NCI-H2196 treated with DMSO at 0.1 percent for 48 hours (cell line): Measurements from ENCODE around the gene APOD.
"Not testable (repeated sequence)": the region's sequence is repeated elsewhere in the genome, so short reads cannot be mapped to it uniquely, and the experiment has no call there.

ENCODE experiments used
- DNase-seq: peaks from one replicate; lab custom pipeline; 2025; ENCODE audit not compliant: unreplicated experiment; lab: John Stamatoyannopoulos, UW

APOD gene

DNA sequence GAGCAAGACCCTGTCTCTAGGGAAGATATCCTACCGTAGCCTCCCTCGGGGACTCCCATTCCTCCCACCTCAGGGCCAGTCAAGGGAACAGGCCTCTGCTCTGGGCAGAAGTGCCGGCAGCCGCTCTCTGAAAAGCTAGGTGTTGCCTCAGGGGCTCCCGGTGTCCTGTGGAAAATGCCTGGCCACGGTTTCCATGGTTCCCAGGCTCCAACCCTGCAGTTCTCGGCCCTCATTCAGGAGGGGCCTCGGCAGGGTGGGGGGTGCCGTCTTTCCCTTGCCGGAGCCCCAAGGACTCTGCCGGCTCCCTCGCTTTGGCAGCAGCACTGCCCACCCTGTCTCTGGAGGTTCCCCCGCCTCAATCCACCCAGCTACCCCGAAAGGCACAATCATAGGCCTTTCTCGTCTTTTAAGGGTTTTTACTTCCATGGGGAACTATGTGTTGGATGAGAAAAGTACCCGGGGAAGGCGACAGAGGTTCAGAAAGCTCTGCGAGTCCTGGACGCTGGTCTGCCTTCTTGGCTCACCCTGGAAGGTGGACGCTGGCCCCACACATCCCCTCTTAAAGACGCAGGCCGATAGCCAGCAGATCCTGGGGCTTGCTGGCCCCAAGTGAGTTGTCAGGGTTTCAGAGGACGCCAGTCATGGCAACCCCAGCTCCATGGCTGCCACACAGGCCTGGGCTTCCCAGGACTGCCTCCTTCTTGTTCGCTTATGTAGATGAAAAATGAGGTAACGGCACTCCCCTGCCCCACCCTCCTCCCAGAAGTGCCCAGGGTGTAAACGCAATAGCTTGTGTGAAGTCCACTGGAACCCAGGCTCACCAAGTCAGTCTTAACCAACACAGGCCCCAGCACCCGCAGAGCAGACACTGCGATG is 34.3 kb upstream of the APOD start:
- not testable (repeated sequence) for DNase-seq

GRCh38 chr3:195617134-195617533 is 33.4 kb upstream of the APOD start:
- not testable (repeated sequence) for DNase-seq

DNA sequence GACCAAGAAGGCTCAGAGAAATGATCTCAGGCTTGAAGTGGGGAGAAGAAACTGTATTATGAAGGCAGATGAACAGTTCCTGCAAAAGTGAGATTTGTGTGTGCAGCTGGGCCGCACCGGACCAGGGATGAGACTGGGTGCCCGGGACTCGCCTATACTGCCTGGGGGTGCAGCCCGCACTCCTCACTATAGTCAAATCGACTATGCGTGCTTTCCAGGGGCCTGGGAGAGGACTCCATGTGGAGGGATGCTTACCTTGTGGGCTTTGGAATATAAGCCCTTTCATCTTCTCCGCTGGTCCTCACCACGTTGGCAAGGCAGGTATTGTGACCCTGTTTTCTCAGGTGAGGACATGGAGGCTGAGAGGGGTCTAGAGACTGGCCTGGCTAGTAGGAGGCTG is 32.9 kb upstream of the APOD start:
- DNase-seq: no peak

- not testable (repeated sequence) for DNase-seq
Measured at GRCh38 chr3:195615952-195616537, 32.3 kb upstream of the APOD start.

GRCh38 chr3:195614672-195615504 is 31.1 kb upstream of the APOD start:
- not testable (repeated sequence) for DNase-seq

DNA sequence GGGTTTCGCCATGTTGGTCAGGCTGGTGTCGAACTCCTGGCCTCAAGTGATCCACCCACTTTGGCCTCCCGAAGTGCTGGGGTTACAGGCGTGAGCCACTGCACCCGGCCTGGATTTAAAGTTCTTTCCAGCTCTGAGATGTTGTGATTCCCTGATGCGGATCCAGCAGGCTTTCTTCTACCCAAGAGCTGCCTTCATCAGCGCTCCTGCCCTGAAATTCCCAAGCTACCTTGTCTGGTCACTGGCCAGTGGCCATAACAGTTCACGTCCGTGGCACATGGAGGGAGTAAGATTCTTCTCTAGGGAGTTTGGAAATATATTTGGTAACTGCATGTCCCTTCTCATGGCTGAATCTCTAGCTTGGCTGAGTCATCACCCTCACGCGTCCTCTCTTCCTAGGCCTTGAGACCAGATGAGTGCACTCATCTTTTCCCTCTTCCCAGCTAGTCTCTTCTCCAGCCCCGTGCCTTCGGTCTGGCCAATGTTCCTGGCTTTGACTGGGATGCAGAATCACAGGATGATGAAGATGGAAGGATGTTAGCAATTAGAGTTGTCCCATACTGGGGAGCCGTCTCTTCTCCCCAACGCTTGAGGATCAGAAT is 29.8 kb upstream of the APOD start:
- no peak for DNase-seq

- no peak for DNase-seq
Measured at GRCh38 chr3:195612075-195612800, 28.5 kb upstream of the APOD start.

DNA sequence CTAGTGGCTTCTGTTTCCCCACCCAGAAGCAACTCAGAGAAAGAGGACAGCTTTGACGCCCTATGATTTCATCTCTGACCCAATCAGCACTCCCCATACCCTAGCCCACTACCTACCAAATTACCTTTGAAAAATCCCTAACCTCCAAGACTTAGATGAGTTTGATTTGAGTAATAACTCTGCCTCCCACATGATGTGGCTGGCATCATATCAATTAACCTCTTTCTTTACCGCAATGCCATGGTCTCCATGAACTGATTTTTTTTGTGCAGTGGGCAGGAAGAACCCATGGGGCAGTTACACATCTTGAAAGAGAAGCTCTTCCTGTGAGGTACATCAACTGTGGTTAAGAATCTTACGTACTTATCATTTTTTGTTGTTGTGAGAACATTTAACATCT is 25.5 kb upstream of the APOD start:
- DNase-seq: no peak

- DNase-seq: not testable (repeated sequence)
Measured at GRCh38 chr3:195601785-195602184, 18.0 kb upstream of the APOD start.

- no peak for DNase-seq
Measured at GRCh38 chr3:195601382-195601781, 17.6 kb upstream of the APOD start.

GRCh38 chr3:195599926-195600325 is 16.2 kb upstream of the APOD start:
- DNase-seq: not testable (repeated sequence)

DNA sequence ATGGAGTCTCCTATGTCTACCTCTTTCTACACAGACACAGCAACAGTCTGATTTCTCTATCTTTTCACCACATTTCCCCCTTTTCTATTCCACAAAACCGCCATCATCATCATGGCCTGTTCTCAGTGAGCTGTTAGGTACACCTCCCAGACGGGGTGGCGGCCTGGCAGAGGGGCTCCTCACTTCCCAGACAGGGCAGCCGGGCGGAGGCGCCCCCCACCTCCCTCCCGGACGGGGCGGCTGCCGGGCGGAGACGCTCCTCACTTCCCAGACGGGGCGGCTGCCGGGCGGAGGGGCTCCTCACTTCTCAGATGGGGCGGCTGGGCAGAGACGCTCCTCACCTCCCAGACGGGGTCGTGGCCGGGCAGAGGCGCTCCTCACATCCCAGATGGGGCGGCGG is 15.8 kb upstream of the APOD start:
- DNase-seq: not testable (repeated sequence)

GRCh38 chr3:195597848-195598247 is 14.1 kb upstream of the APOD start:
- DNase-seq: no peak

- DNase-seq: no peak
Measured at GRCh38 chr3:195597229-195597628, 13.5 kb upstream of the APOD start.

- DNase-seq: no peak
Measured at GRCh38 chr3:195596765-195597171, 13.0 kb upstream of the APOD start.

DNA sequence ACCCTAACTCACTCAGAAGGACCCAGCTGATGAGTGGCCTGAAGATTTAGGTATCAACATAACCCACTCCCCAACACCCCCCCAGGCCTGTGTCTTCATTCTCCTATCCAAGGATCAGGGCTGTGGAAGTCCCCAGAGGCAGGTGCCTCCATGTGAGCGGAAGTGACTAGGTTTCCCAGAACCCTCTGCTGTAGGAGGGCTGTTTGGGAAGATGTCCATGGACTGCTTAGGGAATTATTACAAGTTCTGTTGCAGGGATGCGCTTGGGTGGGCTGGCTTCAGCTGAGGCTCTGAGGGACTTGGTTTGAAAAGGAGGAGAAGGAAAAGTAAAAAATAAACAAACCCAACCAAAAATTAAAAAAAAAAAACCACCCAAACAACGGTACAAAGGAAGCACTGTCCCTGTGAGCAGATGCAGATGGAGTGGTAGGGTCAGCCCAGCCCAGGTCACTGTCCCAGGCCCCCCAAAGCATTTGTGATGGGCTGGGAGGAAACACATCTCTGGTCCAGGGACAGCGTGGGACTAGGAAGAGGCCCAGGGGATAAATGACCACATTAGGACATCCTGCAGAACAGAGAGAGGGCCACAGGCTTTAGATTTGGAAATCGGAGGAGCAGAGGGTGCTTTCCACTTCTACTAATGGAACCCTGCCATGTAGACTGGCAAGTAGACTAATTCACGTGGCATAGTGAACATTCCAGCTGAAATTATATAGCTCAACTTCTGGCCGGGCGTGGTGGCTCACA is 12.2 kb upstream of the APOD start:
- DNase-seq: no peak

GRCh38 chr3:195591852-195592251 is 8.1 kb upstream of the APOD start:
- no peak for DNase-seq

GRCh38 chr3:195591220-195591619 is 7.5 kb upstream of the APOD start:
- DNase-seq: no peak

DNA sequence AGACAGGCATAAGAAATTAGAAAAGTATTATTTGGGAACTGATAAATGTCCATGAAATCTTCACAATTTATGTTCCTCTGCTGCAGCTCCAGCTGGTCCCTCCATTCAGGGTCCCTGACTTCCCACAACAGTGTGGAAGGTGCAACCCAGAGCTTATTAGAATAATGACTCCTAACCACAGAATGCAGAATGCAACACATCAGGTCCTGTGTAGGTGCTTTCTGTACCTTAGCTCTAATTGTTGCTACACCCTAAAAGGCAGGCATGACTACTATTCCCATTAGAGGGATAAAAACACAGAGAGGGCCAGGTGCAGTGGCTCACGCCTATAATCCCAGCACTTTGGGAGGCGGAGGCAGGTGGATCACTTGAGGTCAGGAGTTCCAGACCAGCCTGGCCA is 6.6 kb upstream of the APOD start:
- not testable (repeated sequence) for DNase-seq

GRCh38 chr3:195589796-195590195 is 6.1 kb upstream of the APOD start:
- DNase-seq: not testable (repeated sequence)
